OCI-LY1 (cell line): ENCODE data around the gene RCVRN.

ENCODE experiments used
- H2AFZ ChIP-seq: fragments of 200-600 bp; sonication (generic), shearing (Covaris generic); 2 replicates; pipeline ENCODE4 v1.6.0; 2014; ENCODE audit warnings: antibody characterized with exemption, mild to moderate bottlenecking, low read length
- H3F3A ChIP-seq: fragments of 200-600 bp; sonication (generic), shearing (Covaris generic); 2 replicates; pipeline ENCODE4 v1.6.0; 2014; ENCODE audit warnings: mild to moderate bottlenecking, antibody characterized with exemption, low read length, moderate library complexity; ENCODE audit not compliant: insufficient read depth
- H3K27ac ChIP-seq: fragments of 200-600 bp; sonication (generic); 2 replicates; pipeline ENCODE4 v1.5.1; 2014; ENCODE audit warnings: low read length, mixed run types, mild to moderate bottlenecking, low read depth; ENCODE audit not compliant: poor library complexity, severe bottlenecking
- H3K27me3 ChIP-seq: fragments of 200-600 bp; sonication (generic); 2 replicates; pipeline ENCODE4 v1.6.0; 2014; ENCODE audit warnings: antibody characterized with exemption, mild to moderate bottlenecking, low read length, moderate library complexity; ENCODE audit not compliant: insufficient read depth
- H3K36me3 ChIP-seq: fragments of 200-600 bp; sonication (generic); 2 replicates; pipeline ENCODE4 v1.6.1; 2014; ENCODE audit warnings: mild to moderate bottlenecking, antibody characterized with exemption, low read length, moderate library complexity, mixed read lengths; ENCODE audit not compliant: insufficient read depth
- H3K4me1 ChIP-seq: fragments of 200-600 bp; sonication (generic); 2 replicates; pipeline ENCODE4 v1.5.1; 2014; ENCODE audit warnings: mild to moderate bottlenecking, low read length, moderate library complexity; ENCODE audit not compliant: insufficient read depth, severe bottlenecking
- H3K4me2 ChIP-seq: fragments of 200-600 bp; sonication (generic), shearing (Covaris generic); 2 replicates; pipeline ENCODE4 v1.6.1; 2014; ENCODE audit warnings: low read length
- H3K4me3 ChIP-seq: fragments of 200-600 bp; sonication (generic); 2 replicates; pipeline ENCODE4 v1.5.1; 2014; ENCODE audit warnings: low read length, low read depth, mild to moderate bottlenecking, mixed read lengths; ENCODE audit not compliant: poor library complexity, severe bottlenecking
- H3K79me2 ChIP-seq: fragments of 200-600 bp; shearing (Covaris generic); 2 replicates; pipeline ENCODE4 v1.6.1; 2016; ENCODE audit warnings: mixed run types, low read length, mixed read lengths; ENCODE audit not compliant: insufficient read depth
- H3K9ac ChIP-seq: fragments of 200-600 bp; sonication (generic), shearing (Covaris generic); 2 replicates; pipeline ENCODE4 v1.6.1; 2014; ENCODE audit warnings: mild to moderate bottlenecking, low read length, mixed read lengths
- H3K9me2 ChIP-seq: fragments of 200-600 bp; sonication (generic), shearing (Covaris generic); 2 replicates; pipeline ENCODE4 v1.6.1; 2014; ENCODE audit warnings: low read depth, mild to moderate bottlenecking, low read length, mixed read lengths
- H3K9me3 ChIP-seq: fragments of 200-600 bp; shearing (Covaris generic); 2 replicates; pipeline ENCODE4 v1.6.1; 2014; ENCODE audit warnings: low read length, mixed read lengths
- H4K20me1 ChIP-seq: fragments of 200-600 bp; sonication (generic), shearing (Covaris generic); 2 replicates; pipeline ENCODE4 v1.6.0; 2016; ENCODE audit warnings: mild to moderate bottlenecking, low read length; ENCODE audit not compliant: insufficient read depth
- EZH2 ChIP-seq: fragments of 200-600 bp; sonication (generic), shearing (Covaris generic); IDR thresholded peaks from 2 replicates; pipeline ENCODE4 v1.8.0; 2017; ENCODE audit warnings: borderline replicate concordance, mixed run types, mild to moderate bottlenecking, antibody characterized with exemption, low read length, moderate library complexity, mixed read lengths
- TF ChIP-seq, protein P1 (sequence below): fragments of 200-600 bp; sonication (generic), shearing (Covaris generic); IDR thresholded peaks from 2 replicates; pipeline ENCODE4 v1.5.1; 2017; ENCODE audit warnings: mild to moderate bottlenecking, antibody characterized with exemption, low read length, moderate library complexity, mixed read lengths

The RCVRN gene

DNA sequence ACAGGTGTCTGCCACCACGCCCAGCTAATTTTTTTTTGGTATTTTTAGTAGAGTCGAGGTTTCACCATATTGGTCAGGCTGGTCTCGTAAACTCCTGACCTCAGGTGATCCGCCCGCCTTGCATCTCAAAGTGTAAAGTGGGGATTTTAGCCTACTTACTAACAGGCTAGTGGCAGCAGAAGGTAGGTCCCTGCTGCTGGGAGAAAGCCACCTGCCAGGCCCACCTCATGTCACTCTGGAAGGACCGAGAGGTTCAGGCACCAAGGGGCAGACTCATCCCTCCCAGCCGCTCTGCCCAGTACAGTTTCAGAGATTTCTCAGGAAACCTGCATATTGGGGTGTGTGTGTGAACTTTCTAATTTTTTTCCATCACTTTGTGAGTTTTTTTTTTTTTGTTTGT, 2.1 kb upstream of the RCVRN start:
- H4K20me1 ChIP-seq, result no peaks in the 10 kb centered on the region

DNA sequence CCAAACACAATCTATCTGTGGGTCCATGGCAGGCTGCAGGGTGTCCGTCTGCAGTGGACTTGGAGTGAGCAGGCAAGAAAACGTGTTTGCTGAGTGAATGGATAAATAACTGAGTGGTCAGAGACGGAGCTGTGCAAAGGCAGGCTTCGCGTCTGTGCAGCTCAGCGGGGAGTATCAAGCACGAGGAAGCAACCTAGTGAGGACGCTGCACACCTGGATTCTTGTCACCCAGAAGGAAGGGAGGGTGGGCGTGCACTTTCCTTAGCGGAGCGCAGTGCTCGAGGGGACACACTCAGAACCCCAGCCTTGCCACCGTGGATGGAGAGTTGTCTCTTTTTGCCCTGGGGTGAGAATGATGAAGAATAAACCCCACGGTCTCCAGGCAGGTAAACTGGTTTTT, 1.5 kb upstream of the RCVRN start:
- peaks cover 3% of the 10 kb centered on the region; the same call in 1 of the 2 replicates for H3K27me3 ChIP-seq
- H3F3A ChIP-seq, result no peaks in the 10 kb centered on the region

More for the DNA sequence above, 2.1 kb upstream of the RCVRN start:
- H3K9me2 ChIP-seq, result no peaks in the 10 kb centered on the region
- TF ChIP-seq, protein P1, sequence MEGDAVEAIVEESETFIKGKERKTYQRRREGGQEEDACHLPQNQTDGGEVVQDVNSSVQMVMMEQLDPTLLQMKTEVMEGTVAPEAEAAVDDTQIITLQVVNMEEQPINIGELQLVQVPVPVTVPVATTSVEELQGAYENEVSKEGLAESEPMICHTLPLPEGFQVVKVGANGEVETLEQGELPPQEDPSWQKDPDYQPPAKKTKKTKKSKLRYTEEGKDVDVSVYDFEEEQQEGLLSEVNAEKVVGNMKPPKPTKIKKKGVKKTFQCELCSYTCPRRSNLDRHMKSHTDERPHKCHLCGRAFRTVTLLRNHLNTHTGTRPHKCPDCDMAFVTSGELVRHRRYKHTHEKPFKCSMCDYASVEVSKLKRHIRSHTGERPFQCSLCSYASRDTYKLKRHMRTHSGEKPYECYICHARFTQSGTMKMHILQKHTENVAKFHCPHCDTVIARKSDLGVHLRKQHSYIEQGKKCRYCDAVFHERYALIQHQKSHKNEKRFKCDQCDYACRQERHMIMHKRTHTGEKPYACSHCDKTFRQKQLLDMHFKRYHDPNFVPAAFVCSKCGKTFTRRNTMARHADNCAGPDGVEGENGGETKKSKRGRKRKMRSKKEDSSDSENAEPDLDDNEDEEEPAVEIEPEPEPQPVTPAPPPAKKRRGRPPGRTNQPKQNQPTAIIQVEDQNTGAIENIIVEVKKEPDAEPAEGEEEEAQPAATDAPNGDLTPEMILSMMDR, result no peak
- TF ChIP-seq EZH2, result no peak
- no peak overlapping the region for H3K4me3 ChIP-seq
- H3K27ac ChIP-seq, result no peak overlapping the region
- H3K4me1 ChIP-seq, result no peaks in the 10 kb centered on the region
- no peak overlapping the region for H3K4me2 ChIP-seq
- H3K36me3 ChIP-seq, result no peaks in the 10 kb centered on the region
- no peaks in the 10 kb centered on the region for H3K79me2 ChIP-seq
- no peaks in the 10 kb centered on the region for H3K9me3 ChIP-seq
- peaks cover 3% of the 10 kb centered on the region; the same call in 1 of the 2 replicates for H3K27me3 ChIP-seq
- no peak overlapping the region for H3K9ac ChIP-seq
- no peak overlapping the region for H2AFZ ChIP-seq
- no peaks in the 10 kb centered on the region for H3F3A ChIP-seq

DNA sequence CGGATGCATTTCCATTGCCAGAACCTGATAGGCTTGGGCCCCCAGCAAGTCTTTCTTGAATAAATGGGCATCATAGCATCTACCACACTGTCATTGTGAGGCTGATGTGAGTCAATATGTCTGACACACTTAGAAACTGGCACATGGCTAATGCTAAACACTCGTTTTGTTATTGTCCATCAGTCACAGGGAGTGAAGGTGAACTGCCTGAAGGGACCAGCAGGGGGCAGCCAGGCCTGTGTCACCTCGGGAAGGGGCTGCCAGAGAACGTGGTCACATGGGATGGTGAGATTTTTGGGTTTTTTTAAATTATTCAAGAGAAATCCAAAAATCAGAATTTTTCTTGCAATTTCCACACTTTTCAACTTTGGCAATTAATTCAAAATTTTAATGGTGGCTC, 831 bp upstream of the RCVRN start:
- H3K9me3 ChIP-seq, result no peaks in the 10 kb centered on the region
- no peak for TF ChIP-seq EZH2
- TF ChIP-seq, protein P1, result peak; percentile 64
- H3K4me1 ChIP-seq, result no peaks in the 10 kb centered on the region

More for the DNA sequence above, 1.5 kb upstream of the RCVRN start:
- Histone ChIP-seq H3K36me3 (no peaks in the 10 kb centered on the region), H3K4me3 (no peak overlapping the region), H3K4me1 (no peaks in the 10 kb centered on the region), H3K79me2 (no peaks in the 10 kb centered on the region), H3K4me2 (no peak overlapping the region), H4K20me1 (no peaks in the 10 kb centered on the region), H3K27ac (no peak overlapping the region), H2AFZ (no peak overlapping the region), H3K9me3 (no peaks in the 10 kb centered on the region), H3K9ac (no peak overlapping the region), H3K9me2 (no peaks in the 10 kb centered on the region)
- TF ChIP-seq, protein P1, result no peak
- TF ChIP-seq EZH2, result no peak

More for the DNA sequence above, 831 bp upstream of the RCVRN start:
- Histone ChIP-seq H3K27ac (no peak overlapping the region), H4K20me1 (no peaks in the 10 kb centered on the region), H3K36me3 (no peaks in the 10 kb centered on the region), H3K9ac (no peak overlapping the region), H3K9me2 (no peaks in the 10 kb centered on the region), H3K4me3 (no peak overlapping the region), H3K4me2 (no peak overlapping the region), H3K27me3 (peaks cover 3% of the 10 kb centered on the region; the same call in 1 of the 2 replicates), H2AFZ (no peak overlapping the region), H3K79me2 (no peaks in the 10 kb centered on the region), H3F3A (no peaks in the 10 kb centered on the region)
